Brain microvascular endothelial cell (primary cell): ENCODE measurements around the gene KIF6.

Experiments
- DNase-seq: peaks from one replicate; pipeline ENCODE4 v3.0.0-alpha.2; 2020
- H3K27ac ChIP-seq: fragments of 250-450 bp; sonication (Bioruptor Pico); 2 replicates; pipeline ENCODE4 v1.5.1; 2020; ENCODE audit warnings: mild to moderate bottlenecking, moderate library complexity
- H3K27me3 ChIP-seq: fragments of 250-450 bp; sonication (Bioruptor Pico); replicated peaks from 2 replicates; pipeline ENCODE4 v1.5.1; 2020; ENCODE audit warnings: mild to moderate bottlenecking
- H3K36me3 ChIP-seq: fragments of 250-450 bp; sonication (Bioruptor Pico); replicated peaks from 2 replicates; pipeline ENCODE4 v1.5.1; 2020; ENCODE audit warnings: mild to moderate bottlenecking
- H3K4me3 ChIP-seq: 2 replicates; pipeline ENCODE4 v1.5.1; 2011; ENCODE audit warnings: low read depth, mild to moderate bottlenecking, control low read depth, low read length, moderate library complexity
- CTCF ChIP-seq: IDR thresholded peaks from 2 replicates; pipeline ENCODE4 v1.5.1; 2011; ENCODE audit warnings: low read depth, mild to moderate bottlenecking, moderate library complexity, low read length, control low read depth, inconsistent platforms; ENCODE audit errors: missing control alignments
- in situ Hi-C: cut with HindIII; loops from 2 replicates; pipeline ENCODE4 v1.10.0; 2017; ENCODE audit warnings: low sequenced_read_pairs, low pct_ligation_motif_present

Gene KIF6

GRCh38 chr6:39307462-39307861 is 417.7 kb downstream of the KIF6 start:
- Histone ChIP-seq H3K36me3 (no peaks in the 10 kb centered on the region), H3K27me3 (peaks cover 8% of the 10 kb centered on the region), H3K27ac (no peak overlapping the region), H3K4me3 (no peak overlapping the region)
- no peak for DNase-seq
- in situ Hi-C loops: no loop called here
- TF ChIP-seq CTCF: no peak

- Histone ChIP-seq H3K36me3 (no peaks in the 10 kb centered on the region), H3K4me3 (no peak overlapping the region), H3K27me3 (no peaks in the 10 kb centered on the region), H3K27ac (no peak overlapping the region)
- DNase-seq: no peak
- in situ Hi-C loops: no loop called here
- no peak for TF ChIP-seq CTCF
Measured at GRCh38 chr6:39304951-39305350, 420.3 kb downstream of the KIF6 start.

GRCh38 chr6:39303425-39304153 is 421.6 kb downstream of the KIF6 start:
- Histone ChIP-seq H3K27ac (no peak overlapping the region), H3K36me3 (no peaks in the 10 kb centered on the region), H3K4me3 (no peak overlapping the region), H3K27me3 (no peaks in the 10 kb centered on the region)
- no peak for TF ChIP-seq CTCF
- DNase-seq: no peak
- in situ Hi-C loops: no loop called here

GRCh38 chr6:39302669-39303424 is 422.4 kb downstream of the KIF6 start:
- no peaks in the 10 kb centered on the region for H3K36me3 ChIP-seq
- in situ Hi-C loops: no loop called here
- no peak overlapping the region for H3K4me3 ChIP-seq
- H3K27me3 ChIP-seq: no peaks in the 10 kb centered on the region
- peak; percentile 91 for TF ChIP-seq CTCF
- DNase-seq: peak; percentile 59
- no peak overlapping the region for H3K27ac ChIP-seq

- no peak for TF ChIP-seq CTCF
- in situ Hi-C loops: no loop called here
Measured at GRCh38 chr6:39302011-39302410, 423.2 kb downstream of the KIF6 start.

GRCh38 chr6:39301606-39302005 is 423.6 kb downstream of the KIF6 start:
- no peaks in the 10 kb centered on the region for H3K27me3 ChIP-seq

More at GRCh38 chr6:39302011-39302410, 423.2 kb downstream of the KIF6 start:
- Histone ChIP-seq H3K27ac (no peak overlapping the region), H3K27me3 (no peaks in the 10 kb centered on the region), H3K4me3 (no peak overlapping the region), H3K36me3 (no peaks in the 10 kb centered on the region)
- DNase-seq: no peak

More at GRCh38 chr6:39301606-39302005, 423.6 kb downstream of the KIF6 start:
- DNase-seq: no peak
- Histone ChIP-seq H3K4me3 (no peak overlapping the region), H3K36me3 (no peaks in the 10 kb centered on the region), H3K27ac (no peak overlapping the region)
- peak; percentile 61 for TF ChIP-seq CTCF
- in situ Hi-C loops: no loop called here
